ENCODE measurements around the gene LGI4.

LGI4 gene

GRCh38 chr19:35084509-35084762 lies 50.4 kb downstream of the LGI4 start:
- DNase-seq: no peak

GRCh38 chr19:35083691-35084508 lies 51.0 kb downstream of the LGI4 start:
- no peak for DNase-seq

- DNase-seq: no peak
Observed at GRCh38 chr19:35081201-35081600, 53.7 kb downstream of the LGI4 start.

- no peak for DNase-seq
Observed at GRCh38 chr19:35080613-35081170, 54.2 kb downstream of the LGI4 start.

GRCh38 chr19:35079826-35080225 lies 55.0 kb downstream of the LGI4 start:
- DNase-seq: no peak

- no peak for DNase-seq
Observed at GRCh38 chr19:35077411-35078223, 57.2 kb downstream of the LGI4 start.

- DNase-seq: no peak
Observed at GRCh38 chr19:35076657-35077056, 58.2 kb downstream of the LGI4 start.

GRCh38 chr19:35076026-35076370 lies 58.9 kb downstream of the LGI4 start:
- DNase-seq: no peak

GRCh38 chr19:35075202-35076025 lies 59.4 kb downstream of the LGI4 start:
- no peak for DNase-seq
